ENCODE data around the gene EBP.
"Not testable (repeated sequence)": the region's sequence is repeated elsewhere in the genome, so short reads cannot be mapped to it uniquely, and the experiment has no call there.

The EBP gene

DNA sequence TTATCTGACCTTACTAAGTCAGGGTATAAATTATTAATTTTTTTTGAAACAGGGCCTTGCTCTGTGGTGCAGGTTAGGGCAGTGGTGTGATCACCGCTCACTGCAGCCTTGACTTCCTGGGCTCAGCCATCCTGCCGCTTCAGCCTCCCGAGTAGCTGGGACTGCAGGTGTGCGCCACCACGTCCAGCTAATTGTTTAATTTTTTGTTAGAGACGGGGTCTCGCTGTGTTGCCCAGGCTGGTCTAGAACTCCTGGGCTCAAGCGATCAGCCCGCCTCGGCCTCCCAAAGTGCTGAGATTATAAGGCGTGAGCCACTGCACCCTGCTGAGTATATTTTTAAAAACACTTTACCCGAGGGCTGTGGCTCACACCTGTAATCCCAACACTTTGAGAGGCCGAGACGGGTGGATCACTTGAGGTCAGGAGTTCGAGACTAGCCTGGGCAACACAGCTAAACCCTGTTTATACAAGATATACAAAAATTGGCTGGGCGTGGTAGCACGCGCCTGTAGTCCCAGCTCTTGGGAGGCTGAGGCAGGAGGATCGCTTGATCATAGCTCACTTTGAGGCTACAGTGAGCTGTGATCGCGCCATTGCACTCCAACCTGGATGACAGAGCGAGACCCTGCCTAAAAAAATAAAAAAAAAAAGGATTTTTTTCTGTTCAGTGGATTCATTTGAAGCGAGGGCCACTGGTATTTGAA, 17.2 kb downstream of the EBP start:
- Histone ChIP-seq H3K4me1 (ENCODE audit: control insufficient read depth, insufficient read depth, low read length) (no peaks in the 10 kb centered on the region), H3K9ac (ENCODE audit: low read length) (no peak overlapping the region), H3K27me3 (ENCODE audit: control insufficient read depth, insufficient read depth, low read length) (peaks cover 1% of the 10 kb centered on the region), H3K27ac (ENCODE audit: low read depth, low read length) (peak overlapping the region; percentile 82), H3K4me3 (ENCODE audit: low read length) (peak overlapping the region; percentile 38), H3K36me3 (ENCODE audit: control insufficient read depth, insufficient read depth, low read length) (no peaks in the 10 kb centered on the region)

DNA sequence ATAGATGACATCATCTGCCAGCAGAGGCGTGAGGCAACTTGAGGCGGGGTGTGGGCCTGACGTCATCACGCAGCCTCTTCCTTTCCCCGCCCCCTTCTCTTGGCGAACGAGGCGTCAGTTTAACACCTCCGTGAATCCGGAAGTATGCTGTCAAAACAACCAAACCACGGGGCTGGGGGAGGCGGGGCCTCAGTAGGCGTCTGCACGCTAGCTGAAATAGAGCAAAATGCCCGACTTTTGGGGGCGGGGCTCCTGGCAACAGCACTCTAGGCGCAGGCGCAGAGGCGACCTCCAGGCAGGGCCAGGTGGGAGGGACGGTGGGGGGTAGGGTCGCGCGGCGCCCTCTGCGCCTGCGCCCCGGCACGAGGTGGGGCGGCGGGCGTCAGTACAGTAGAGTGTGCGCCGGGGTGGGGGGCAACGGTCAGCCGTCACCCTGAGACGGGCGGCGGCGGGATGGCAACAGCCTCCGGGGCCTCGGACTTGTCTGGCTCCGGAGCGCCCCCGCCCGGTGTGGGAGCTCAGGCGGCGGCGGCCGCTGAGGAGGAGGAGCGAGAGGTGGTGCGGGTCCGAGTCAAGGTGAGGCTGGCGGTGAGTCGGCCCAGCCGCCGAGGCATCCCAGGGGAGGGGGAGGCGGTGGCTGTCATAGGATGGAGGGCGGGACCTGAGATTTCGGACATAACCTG, 17.9 kb downstream of the EBP start, which contains the start of gene TBC1D25:
TSS of gene TBC1D25 (plus strand) at position 370 of the 683 bp plus-strand sequence. CDS start at position 454, 84 bp downstream.
- Histone ChIP-seq H3K4me3 (ENCODE audit: low read length) (peak within 1 kb of the TSS; percentile 75), H3K27me3 (ENCODE audit: control insufficient read depth, insufficient read depth, low read length) (no peaks in the 10 kb centered on the region), H3K4me1 (ENCODE audit: control insufficient read depth, insufficient read depth, low read length) (no peaks in the 10 kb centered on the region), H3K27ac (ENCODE audit: low read depth, low read length) (peak within 1 kb of the TSS; percentile 82), H3K9ac (ENCODE audit: low read length) (peak within 1 kb of the TSS; percentile 45), H3K36me3 (ENCODE audit: control insufficient read depth, insufficient read depth, low read length) (no peaks in the 10 kb centered on the region)

DNA sequence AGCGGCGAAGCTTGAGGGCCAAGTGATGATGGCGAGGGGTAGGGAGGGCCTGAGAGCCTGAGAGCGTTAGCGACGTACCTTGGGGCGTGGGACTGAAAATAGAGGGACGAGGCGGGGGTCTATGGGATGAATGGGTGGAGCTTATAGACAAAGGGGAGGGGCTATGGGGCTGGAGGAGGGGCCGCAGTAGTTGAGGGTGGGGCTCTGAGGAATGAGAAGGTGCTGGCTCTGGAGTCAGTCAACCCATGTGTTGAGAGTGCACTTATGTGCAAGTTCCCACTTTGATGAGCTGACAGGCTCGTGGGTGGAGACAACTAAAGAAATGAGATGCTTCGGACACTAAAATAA, 18.4 kb downstream of the EBP start:
- peaks cover 2% of the 10 kb centered on the region for H3K36me3 ChIP-seq (ENCODE audit: control insufficient read depth, insufficient read depth, low read length)
- H3K4me1 ChIP-seq (ENCODE audit: control insufficient read depth, insufficient read depth, low read length), result no peaks in the 10 kb centered on the region
- peak overlapping the region; percentile 45 for H3K9ac ChIP-seq (ENCODE audit: low read length)
- H3K4me3 ChIP-seq (ENCODE audit: low read length), result peak overlapping the region; percentile 75
- no peaks in the 10 kb centered on the region for H3K27me3 ChIP-seq (ENCODE audit: control insufficient read depth, insufficient read depth, low read length)
- peak overlapping the region; percentile 73 for H3K27ac ChIP-seq (ENCODE audit: low read depth, low read length)

DNA sequence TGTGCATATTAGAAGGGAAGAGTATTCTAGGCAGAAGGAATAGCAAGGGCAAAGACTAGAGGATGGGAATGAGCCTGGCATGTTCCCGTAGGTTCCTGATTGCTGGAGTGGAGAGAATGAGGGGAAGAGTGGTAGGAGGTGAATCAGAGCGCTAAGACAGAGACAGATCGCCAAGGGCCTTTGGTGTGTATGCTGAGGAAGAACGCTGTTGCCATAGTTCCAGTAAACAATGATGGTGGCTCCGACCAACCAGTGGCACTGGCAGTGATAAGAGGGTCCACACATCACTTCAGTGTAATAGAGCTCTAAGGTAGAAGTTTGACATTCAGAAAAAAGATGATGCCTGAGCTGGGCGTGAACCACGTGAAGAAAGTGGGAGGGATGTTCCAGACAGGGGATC, 18.9 kb downstream of the EBP start:
- Histone ChIP-seq H3K9ac (ENCODE audit: low read length) (no peak overlapping the region), H3K4me1 (ENCODE audit: control insufficient read depth, insufficient read depth, low read length) (no peaks in the 10 kb centered on the region), H3K36me3 (ENCODE audit: control insufficient read depth, insufficient read depth, low read length) (peaks cover 3% of the 10 kb centered on the region), H3K27me3 (ENCODE audit: control insufficient read depth, insufficient read depth, low read length) (no peaks in the 10 kb centered on the region), H3K27ac (ENCODE audit: low read depth, low read length) (no peak overlapping the region), H3K4me3 (ENCODE audit: low read length) (peak overlapping the region; percentile 75)

DNA sequence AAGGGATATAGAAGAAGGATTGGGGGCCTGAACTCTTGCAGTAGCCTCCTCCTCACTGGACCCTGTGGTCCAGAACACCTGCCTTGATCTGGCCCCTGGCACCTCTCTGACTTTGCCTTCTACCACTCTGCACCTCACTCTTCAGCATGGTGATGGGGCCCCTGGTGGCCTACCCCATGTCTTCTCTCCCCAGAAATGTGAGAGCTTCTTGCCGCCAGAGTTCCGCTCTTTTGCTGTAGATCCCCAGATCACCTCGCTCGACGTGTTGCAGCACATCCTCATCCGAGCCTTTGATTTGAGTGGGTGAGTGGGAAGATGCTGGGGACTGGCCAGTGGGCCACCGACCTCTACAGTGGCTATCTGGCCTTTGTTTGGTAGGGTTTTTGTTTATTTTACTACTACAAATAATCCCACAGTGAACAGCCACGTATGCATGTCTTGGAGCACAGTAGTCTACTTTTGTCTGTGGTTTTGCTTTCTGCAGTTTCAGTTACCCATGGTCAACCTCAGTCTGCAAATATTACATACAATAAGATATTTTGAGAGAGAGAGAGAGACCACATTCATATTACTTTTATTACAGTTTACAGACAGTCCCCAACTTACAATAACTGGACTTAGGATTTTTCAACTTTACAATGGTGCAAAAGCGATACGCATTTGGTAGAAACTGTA, 19.7 kb downstream of the EBP start:
- Histone ChIP-seq H3K36me3 (ENCODE audit: control insufficient read depth, insufficient read depth, low read length) (peaks cover 6% of the 10 kb centered on the region), H3K4me1 (ENCODE audit: control insufficient read depth, insufficient read depth, low read length) (no peaks in the 10 kb centered on the region), H3K9ac (ENCODE audit: low read length) (no peak overlapping the region), H3K27ac (ENCODE audit: low read depth, low read length) (no peak overlapping the region), H3K27me3 (ENCODE audit: control insufficient read depth, insufficient read depth, low read length) (no peaks in the 10 kb centered on the region), H3K4me3 (ENCODE audit: low read length) (no peak overlapping the region)

DNA sequence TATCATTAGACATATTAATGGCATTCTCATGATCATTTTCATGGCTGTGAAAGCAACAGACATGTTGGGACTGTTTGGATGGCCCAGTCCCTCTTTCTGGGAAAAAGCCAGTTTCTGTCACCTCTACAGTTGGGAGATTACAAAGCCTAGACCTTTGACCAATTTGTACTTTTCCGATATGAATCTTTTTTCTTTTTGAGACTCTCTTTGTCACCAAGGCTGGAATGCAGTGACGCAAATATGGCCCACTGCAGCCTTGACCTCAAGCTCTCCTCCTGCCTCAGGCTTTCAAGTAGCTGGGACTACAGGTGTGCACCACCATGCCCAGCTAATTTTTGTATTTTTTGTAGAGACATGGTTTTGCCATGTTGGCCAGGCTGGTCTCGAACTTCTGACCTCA, 27.3 kb downstream of the EBP start:
- Histone ChIP-seq H3K9ac (ENCODE audit: low read length) (no peak overlapping the region), H3K4me1 (ENCODE audit: control insufficient read depth, insufficient read depth, low read length) (no peaks in the 10 kb centered on the region), H3K27me3 (ENCODE audit: control insufficient read depth, insufficient read depth, low read length) (no peaks in the 10 kb centered on the region), H3K27ac (ENCODE audit: low read depth, low read length) (no peak overlapping the region), H3K4me3 (ENCODE audit: low read length) (no peak overlapping the region), H3K36me3 (ENCODE audit: control insufficient read depth, insufficient read depth, low read length) (peaks cover 6% of the 10 kb centered on the region)

DNA sequence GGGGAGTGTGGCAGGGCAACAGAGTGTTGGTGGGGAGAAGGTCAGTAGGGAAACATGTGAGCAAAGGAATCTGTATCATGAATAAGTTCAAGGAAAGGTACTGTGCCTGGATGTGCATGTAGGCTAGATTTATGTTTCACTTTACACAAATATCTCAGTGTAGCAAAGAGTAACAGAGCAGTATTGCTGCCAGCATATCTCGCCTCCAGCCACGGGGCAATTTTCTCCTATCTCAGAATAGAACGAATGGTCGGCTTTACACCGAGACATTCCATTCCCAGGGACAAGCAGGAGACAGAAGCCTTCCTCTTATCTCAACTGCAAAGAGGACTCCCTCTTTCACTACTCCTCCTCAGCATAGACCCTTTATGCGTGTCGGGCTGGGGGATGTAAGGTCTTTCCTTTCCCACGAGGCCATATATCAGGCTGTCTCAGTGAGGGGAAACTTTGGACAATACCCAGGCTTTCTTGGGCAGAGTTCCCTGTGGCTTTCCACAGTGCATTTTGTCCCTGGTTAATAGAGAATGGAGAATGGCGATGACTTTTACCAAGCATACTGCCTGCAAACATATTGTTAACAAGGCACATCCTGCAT, 34.2 kb downstream of the EBP start:
- not testable (repeated sequence) for H3K9ac ChIP-seq (ENCODE audit: low read length); H3K27me3 ChIP-seq (ENCODE audit: control insufficient read depth, insufficient read depth, low read length); H3K27ac ChIP-seq (ENCODE audit: low read depth, low read length); H3K4me1 ChIP-seq (ENCODE audit: control insufficient read depth, insufficient read depth, low read length); H3K4me3 ChIP-seq (ENCODE audit: low read length)
- peaks cover 12% of the 10 kb centered on the region for H3K36me3 ChIP-seq (ENCODE audit: control insufficient read depth, insufficient read depth, low read length)

DNA sequence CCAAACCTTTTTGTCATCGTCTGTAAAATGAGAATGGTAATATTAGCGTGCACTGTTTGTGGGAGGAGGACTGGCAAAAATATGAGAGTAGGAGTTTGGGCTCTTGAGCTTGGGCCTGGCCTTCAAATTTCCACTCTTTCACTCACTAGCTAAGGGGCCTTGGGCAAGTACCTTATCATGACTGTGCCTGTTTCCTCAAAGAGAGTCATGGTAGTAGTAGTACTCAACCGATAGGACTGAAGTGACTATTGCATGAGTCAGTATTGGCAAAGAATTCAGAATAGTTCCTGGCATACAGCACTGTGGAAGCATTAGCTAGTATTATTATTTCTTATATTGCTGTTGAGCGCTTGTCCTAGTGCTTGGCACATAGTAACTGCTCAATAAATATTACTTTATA, 36.7 kb downstream of the EBP start:
- Histone ChIP-seq H3K27me3 (ENCODE audit: control insufficient read depth, insufficient read depth, low read length) (no peaks in the 10 kb centered on the region), H3K4me1 (ENCODE audit: control insufficient read depth, insufficient read depth, low read length) (no peaks in the 10 kb centered on the region), H3K36me3 (ENCODE audit: control insufficient read depth, insufficient read depth, low read length) (peaks cover 12% of the 10 kb centered on the region), H3K4me3 (ENCODE audit: low read length) (no peak overlapping the region), H3K27ac (ENCODE audit: low read depth, low read length) (no peak overlapping the region), H3K9ac (ENCODE audit: low read length) (no peak overlapping the region)

DNA sequence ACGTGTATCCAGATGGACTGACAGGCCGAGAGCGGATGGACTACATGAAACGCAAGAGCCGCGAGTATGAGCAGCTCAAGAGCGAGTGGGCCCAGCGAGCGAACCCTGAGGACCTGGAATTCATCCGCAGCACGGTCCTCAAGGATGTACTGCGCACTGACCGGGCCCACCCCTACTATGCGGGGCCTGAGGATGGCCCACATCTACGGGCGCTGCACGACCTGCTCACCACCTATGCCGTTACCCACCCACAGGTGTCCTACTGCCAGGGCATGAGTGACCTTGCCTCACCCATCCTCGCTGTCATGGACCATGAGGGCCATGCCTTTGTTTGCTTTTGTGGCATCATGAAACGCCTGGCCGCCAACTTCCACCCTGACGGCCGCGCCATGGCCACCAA, 38.0 kb downstream of the EBP start:
- Histone ChIP-seq H3K4me1 (ENCODE audit: control insufficient read depth, insufficient read depth, low read length) (no peaks in the 10 kb centered on the region), H3K4me3 (ENCODE audit: low read length) (no peak overlapping the region), H3K9ac (ENCODE audit: low read length) (no peak overlapping the region), H3K27me3 (ENCODE audit: control insufficient read depth, insufficient read depth, low read length) (no peaks in the 10 kb centered on the region), H3K36me3 (ENCODE audit: control insufficient read depth, insufficient read depth, low read length) (peaks cover 10% of the 10 kb centered on the region), H3K27ac (ENCODE audit: low read depth, low read length) (no peak overlapping the region)

DNA sequence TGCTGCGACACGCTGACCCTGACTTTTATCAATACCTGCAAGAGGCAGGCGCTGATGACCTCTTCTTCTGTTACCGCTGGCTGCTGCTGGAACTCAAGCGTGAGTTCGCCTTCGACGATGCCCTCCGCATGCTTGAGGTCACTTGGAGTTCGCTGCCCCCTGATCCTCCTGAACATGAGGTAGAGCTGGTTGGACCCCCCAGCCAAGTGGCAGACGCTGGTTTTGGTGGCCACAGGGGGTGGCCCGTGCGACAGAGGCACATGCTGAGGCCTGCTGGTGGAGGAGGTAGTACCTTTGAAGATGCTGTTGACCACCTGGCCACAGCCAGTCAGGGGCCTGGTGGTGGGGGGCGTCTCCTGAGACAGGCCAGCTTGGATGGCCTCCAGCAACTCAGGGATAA, 38.4 kb downstream of the EBP start:
- Histone ChIP-seq H3K4me1 (ENCODE audit: control insufficient read depth, insufficient read depth, low read length) (no peaks in the 10 kb centered on the region), H3K27ac (ENCODE audit: low read depth, low read length) (no peak overlapping the region), H3K27me3 (ENCODE audit: control insufficient read depth, insufficient read depth, low read length) (no peaks in the 10 kb centered on the region), H3K4me3 (ENCODE audit: low read length) (no peak overlapping the region), H3K36me3 (ENCODE audit: control insufficient read depth, insufficient read depth, low read length) (peaks cover 7% of the 10 kb centered on the region), H3K9ac (ENCODE audit: low read length) (no peak overlapping the region)

DNA sequence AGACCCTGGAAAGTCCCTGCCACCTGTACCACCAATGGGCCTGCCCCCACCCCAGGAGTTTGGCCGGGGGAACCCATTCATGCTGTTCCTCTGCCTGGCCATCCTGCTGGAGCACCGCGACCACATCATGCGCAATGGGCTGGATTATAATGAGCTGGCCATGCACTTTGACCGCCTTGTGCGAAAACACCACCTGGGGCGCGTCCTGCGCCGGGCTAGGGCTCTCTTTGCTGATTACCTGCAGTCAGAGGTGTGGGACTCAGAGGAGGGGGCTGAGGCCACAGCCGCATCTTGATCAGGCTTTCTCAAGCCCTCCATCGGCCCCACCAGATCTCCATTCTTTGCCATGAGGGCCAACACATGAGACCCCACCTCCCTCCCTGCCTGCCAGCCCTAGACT, 39.1 kb downstream of the EBP start:
- Histone ChIP-seq H3K36me3 (ENCODE audit: control insufficient read depth, insufficient read depth, low read length) (peaks cover 7% of the 10 kb centered on the region), H3K4me1 (ENCODE audit: control insufficient read depth, insufficient read depth, low read length) (no peaks in the 10 kb centered on the region), H3K9ac (ENCODE audit: low read length) (no peak overlapping the region), H3K4me3 (ENCODE audit: low read length) (no peak overlapping the region), H3K27ac (ENCODE audit: low read depth, low read length) (no peak overlapping the region), H3K27me3 (ENCODE audit: control insufficient read depth, insufficient read depth, low read length) (no peaks in the 10 kb centered on the region)

DNA sequence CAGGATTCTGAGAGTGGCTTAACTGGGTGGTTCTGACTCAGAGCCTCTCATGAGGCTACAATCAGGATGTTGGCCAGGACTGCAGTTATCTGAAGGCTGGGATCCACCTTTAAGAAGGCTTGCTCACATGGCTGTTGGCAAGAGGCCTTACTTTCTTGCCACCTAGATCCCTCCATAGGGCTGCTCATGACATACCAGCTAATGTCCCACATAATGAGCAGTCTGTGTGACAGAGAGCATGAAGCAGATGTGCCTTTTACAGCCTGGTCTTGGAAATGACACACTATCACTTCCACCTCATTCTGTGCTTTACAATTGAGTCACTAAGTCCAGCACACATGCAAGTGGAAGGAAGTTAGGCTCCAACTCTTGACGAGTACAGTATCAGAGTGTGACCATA, 48.4 kb downstream of the EBP start:
- no peak overlapping the region for H3K9ac ChIP-seq (ENCODE audit: low read length)
- no peaks in the 10 kb centered on the region for H3K4me1 ChIP-seq (ENCODE audit: control insufficient read depth, insufficient read depth, low read length)
- no peaks in the 10 kb centered on the region for H3K36me3 ChIP-seq (ENCODE audit: control insufficient read depth, insufficient read depth, low read length)
- H3K4me3 ChIP-seq (ENCODE audit: low read length), result no peak overlapping the region
- H3K27ac ChIP-seq (ENCODE audit: low read depth, low read length), result no peak overlapping the region
- H3K27me3 ChIP-seq (ENCODE audit: control insufficient read depth, insufficient read depth, low read length), result peaks cover 3% of the 10 kb centered on the region
